Measurements from ENCODE around the gene PTPRN2. TPM values are rescaled to one million over a fixed set of nuclear protein-coding genes. Genes with fewer than 3 reads are reported as not detected.

The PTPRN2 gene
- total RNA-seq, 1 experiment from 2014 or later: 2.1 TPM

DNA sequence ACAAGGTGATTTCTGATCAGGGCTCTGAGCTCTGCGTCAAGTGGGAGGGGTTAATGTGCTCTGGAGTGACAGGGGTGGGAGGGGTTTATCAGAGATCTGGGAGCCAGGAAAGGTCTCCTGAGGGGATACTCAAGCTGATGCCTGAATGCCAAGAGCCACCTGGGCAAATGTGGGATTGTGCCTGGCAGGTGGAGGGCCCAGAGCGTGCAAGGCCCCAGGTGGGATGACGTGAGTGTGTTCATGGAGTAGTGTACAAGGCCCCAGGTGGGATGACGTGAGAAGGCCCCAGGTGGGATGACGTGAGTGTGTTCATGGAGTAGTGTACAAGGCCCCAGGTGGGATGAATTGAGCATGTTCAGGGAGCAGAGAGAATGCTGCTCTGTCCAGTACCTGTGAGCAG, 610.3 kb downstream of the PTPRN2 start:
- H3K27ac ChIP-seq (ENCODE audit: low read depth, low read length): no peak overlapping the region
- ChIA-PET POLR2A (no interaction called here), RAD21 (ENCODE audit: low non-redundant PET in 1 of 2, low total read pairs in 2 of 2, uncharacterized antibody in 2 of 2, unreplicated experiment in 2 of 2) (no interaction called here), CTCF (no interaction called here)
- H3K4me3 ChIP-seq (replicated peaks in 1 of 2; ENCODE audit: low read depth in 1 of 2, low read length in 2 of 2): no peak overlapping the region
- intact Hi-C loops (cut with micrococcal nuclease): loop anchor here (10.0 kb wide), 1 partner anchor 377 kb away; no protein-coding TSS in a partner anchor
- DNase-seq (ENCODE audit: low read depth, low spot score) (no peak), ATAC-seq (no peak)
- no TSS peak for BruUV-seq (replicated peaks)
- TF ChIP-seq JUND (IDR thresholded peaks at IDR 0.05): no peak
- no peak for TF ChIP-seq SIN3A (IDR thresholded peaks at IDR 0.05; ENCODE audit: low read depth)
- TF ChIP-seq SRF (IDR thresholded peaks at IDR 0.05; ENCODE audit: low read depth): no peak
- no peak for TF ChIP-seq EZH2 (IDR thresholded peaks at IDR 0.05)
- TF ChIP-seq POLR2AphosphoS5 (IDR thresholded peaks at IDR 0.05; ENCODE audit: low read depth, low read length): no peak
- TF ChIP-seq ELF1 (IDR thresholded peaks at IDR 0.05; ENCODE audit: borderline replicate concordance, low read depth): no peak
- TF ChIP-seq, protein P1, sequence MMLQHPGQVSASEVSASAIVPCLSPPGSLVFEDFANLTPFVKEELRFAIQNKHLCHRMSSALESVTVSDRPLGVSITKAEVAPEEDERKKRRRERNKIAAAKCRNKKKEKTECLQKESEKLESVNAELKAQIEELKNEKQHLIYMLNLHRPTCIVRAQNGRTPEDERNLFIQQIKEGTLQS (IDR thresholded peaks at IDR 0.05): no peak
- no peak for TF ChIP-seq ZFX (IDR thresholded peaks at IDR 0.05)
- TF ChIP-seq CEBPB (IDR thresholded peaks at IDR 0.05; ENCODE audit: low read depth): no peak
- TF ChIP-seq, protein P2, sequence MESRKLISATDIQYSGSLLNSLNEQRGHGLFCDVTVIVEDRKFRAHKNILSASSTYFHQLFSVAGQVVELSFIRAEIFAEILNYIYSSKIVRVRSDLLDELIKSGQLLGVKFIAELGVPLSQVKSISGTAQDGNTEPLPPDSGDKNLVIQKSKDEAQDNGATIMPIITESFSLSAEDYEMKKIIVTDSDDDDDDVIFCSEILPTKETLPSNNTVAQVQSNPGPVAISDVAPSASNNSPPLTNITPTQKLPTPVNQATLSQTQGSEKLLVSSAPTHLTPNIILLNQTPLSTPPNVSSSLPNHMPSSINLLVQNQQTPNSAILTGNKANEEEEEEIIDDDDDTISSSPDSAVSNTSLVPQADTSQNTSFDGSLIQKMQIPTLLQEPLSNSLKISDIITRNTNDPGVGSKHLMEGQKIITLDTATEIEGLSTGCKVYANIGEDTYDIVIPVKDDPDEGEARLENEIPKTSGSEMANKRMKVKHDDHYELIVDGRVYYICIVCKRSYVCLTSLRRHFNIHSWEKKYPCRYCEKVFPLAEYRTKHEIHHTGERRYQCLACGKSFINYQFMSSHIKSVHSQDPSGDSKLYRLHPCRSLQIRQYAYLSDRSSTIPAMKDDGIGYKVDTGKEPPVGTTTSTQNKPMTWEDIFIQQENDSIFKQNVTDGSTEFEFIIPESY (IDR thresholded peaks at IDR 0.05; ENCODE audit: extremely low read depth, insufficient replicate concordance, low read length): no peak
- TF ChIP-seq RAD21 (IDR thresholded peaks at IDR 0.05; ENCODE audit: low read depth): no peak
- no peak for TF ChIP-seq FOSL1 (IDR thresholded peaks at IDR 0.05; ENCODE audit: low read depth)
- TF ChIP-seq, protein P3, sequence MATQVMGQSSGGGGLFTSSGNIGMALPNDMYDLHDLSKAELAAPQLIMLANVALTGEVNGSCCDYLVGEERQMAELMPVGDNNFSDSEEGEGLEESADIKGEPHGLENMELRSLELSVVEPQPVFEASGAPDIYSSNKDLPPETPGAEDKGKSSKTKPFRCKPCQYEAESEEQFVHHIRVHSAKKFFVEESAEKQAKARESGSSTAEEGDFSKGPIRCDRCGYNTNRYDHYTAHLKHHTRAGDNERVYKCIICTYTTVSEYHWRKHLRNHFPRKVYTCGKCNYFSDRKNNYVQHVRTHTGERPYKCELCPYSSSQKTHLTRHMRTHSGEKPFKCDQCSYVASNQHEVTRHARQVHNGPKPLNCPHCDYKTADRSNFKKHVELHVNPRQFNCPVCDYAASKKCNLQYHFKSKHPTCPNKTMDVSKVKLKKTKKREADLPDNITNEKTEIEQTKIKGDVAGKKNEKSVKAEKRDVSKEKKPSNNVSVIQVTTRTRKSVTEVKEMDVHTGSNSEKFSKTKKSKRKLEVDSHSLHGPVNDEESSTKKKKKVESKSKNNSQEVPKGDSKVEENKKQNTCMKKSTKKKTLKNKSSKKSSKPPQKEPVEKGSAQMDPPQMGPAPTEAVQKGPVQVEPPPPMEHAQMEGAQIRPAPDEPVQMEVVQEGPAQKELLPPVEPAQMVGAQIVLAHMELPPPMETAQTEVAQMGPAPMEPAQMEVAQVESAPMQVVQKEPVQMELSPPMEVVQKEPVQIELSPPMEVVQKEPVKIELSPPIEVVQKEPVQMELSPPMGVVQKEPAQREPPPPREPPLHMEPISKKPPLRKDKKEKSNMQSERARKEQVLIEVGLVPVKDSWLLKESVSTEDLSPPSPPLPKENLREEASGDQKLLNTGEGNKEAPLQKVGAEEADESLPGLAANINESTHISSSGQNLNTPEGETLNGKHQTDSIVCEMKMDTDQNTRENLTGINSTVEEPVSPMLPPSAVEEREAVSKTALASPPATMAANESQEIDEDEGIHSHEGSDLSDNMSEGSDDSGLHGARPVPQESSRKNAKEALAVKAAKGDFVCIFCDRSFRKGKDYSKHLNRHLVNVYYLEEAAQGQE (IDR thresholded peaks at IDR 0.05; ENCODE audit: low read depth): no peak
- TF ChIP-seq, protein P4, sequence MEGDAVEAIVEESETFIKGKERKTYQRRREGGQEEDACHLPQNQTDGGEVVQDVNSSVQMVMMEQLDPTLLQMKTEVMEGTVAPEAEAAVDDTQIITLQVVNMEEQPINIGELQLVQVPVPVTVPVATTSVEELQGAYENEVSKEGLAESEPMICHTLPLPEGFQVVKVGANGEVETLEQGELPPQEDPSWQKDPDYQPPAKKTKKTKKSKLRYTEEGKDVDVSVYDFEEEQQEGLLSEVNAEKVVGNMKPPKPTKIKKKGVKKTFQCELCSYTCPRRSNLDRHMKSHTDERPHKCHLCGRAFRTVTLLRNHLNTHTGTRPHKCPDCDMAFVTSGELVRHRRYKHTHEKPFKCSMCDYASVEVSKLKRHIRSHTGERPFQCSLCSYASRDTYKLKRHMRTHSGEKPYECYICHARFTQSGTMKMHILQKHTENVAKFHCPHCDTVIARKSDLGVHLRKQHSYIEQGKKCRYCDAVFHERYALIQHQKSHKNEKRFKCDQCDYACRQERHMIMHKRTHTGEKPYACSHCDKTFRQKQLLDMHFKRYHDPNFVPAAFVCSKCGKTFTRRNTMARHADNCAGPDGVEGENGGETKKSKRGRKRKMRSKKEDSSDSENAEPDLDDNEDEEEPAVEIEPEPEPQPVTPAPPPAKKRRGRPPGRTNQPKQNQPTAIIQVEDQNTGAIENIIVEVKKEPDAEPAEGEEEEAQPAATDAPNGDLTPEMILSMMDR (IDR thresholded peaks at IDR 0.05 in 2 of 3, conservative IDR thresholded peaks at IDR 0.05 in 1 of 3; ENCODE audit: borderline replicate concordance in 1 of 3, insufficient read depth in 1 of 3, low read depth in 2 of 3, low read length in 2 of 3): no peak
- TF ChIP-seq ZNF274 (IDR thresholded peaks at IDR 0.05; ENCODE audit: low read depth, low read length): no peak
- no peak for TF ChIP-seq POLR2A (IDR thresholded peaks at IDR 0.05; ENCODE audit: borderline replicate concordance, extremely low read depth, insufficient read depth, insufficient read length)
- no peak for TF ChIP-seq YY1 (IDR thresholded peaks at IDR 0.05; ENCODE audit: extremely low read depth, insufficient replicate concordance, low read depth, low read length)
- TF ChIP-seq SP1 (IDR thresholded peaks at IDR 0.05; ENCODE audit: low read depth): no peak
- no peaks in the 10 kb centered on the region for H3K4me1 ChIP-seq (ENCODE audit: control insufficient read depth in 1 of 2, insufficient read depth in 2 of 2, low read length in 2 of 2)
- H4K20me1 ChIP-seq (ENCODE audit: insufficient read depth): no peaks in the 10 kb centered on the region
- H2AFZ ChIP-seq (ENCODE audit: low read depth, low read length, poor library complexity, severe bottlenecking): no peak overlapping the region
- no peaks in the 10 kb centered on the region for H3K27me3 ChIP-seq (ENCODE audit: insufficient read depth, low read length)
- H3K9ac ChIP-seq (ENCODE audit: low read length): no peak overlapping the region
- no peaks in the 10 kb centered on the region for H3K9me2 ChIP-seq (ENCODE audit: insufficient read depth)
- no peak overlapping the region for H3K4me2 ChIP-seq (ENCODE audit: low read length)
- H3K9me3 ChIP-seq (ENCODE audit: control insufficient read depth in 1 of 2, insufficient read depth in 1 of 2, low read depth in 1 of 2, low read length in 2 of 2): no peaks in the 10 kb centered on the region
- no peaks in the 10 kb centered on the region for H3K36me3 ChIP-seq (ENCODE audit: control insufficient read depth in 1 of 2, insufficient read depth in 2 of 2, low read length in 2 of 2)
- no peaks in the 10 kb centered on the region for H3K79me2 ChIP-seq (ENCODE audit: insufficient read depth, low read length)
